NOMO-1 treated with dmso at 0.1 percent for 144 hours (cell line): ENCODE measurements around the gene PCGF2.
"Not testable (repeated sequence)": the region's sequence is repeated elsewhere in the genome, so short reads cannot be mapped to it uniquely, and the experiment has no call there.

Source experiments
- DNase-seq: peaks from one replicate; lab custom pipeline; 2025; ENCODE audit not compliant: unreplicated experiment; lab: John Stamatoyannopoulos, UW

Gene PCGF2

GRCh38 chr17:38738007-38738662 lies 10.0 kb downstream of the PCGF2 start:
- DNase-seq, result no peak

- no peak for DNase-seq
Measured at GRCh38 chr17:38735161-38735997, 12.8 kb downstream of the PCGF2 start.

GRCh38 chr17:38733982-38734973 lies 13.9 kb downstream of the PCGF2 start:
- DNase-seq, result no peak

GRCh38 chr17:38733282-38733981 lies 14.7 kb downstream of the PCGF2 start:
- no peak for DNase-seq

GRCh38 chr17:38732376-38733281 lies 15.5 kb downstream of the PCGF2 start:
- no peak for DNase-seq

GRCh38 chr17:38731526-38732294 lies 16.4 kb downstream of the PCGF2 start:
- DNase-seq, result no peak

- no peak for DNase-seq
Measured at GRCh38 chr17:38730526-38731379, 17.4 kb downstream of the PCGF2 start.

- peak; percentile 84 for DNase-seq
Measured at GRCh38 chr17:38729886-38730525, 18.1 kb downstream of the PCGF2 start, which contains the start of gene CISD3. CISD3 (plus strand) TSS chr17:38730341; CDS start chr17:38730359, 18 bp downstream.

GRCh38 chr17:38729368-38729885 lies 18.7 kb downstream of the PCGF2 start:
- no peak for DNase-seq

GRCh38 chr17:38728290-38728831 lies 19.8 kb downstream of the PCGF2 start:
- peak; percentile 55 for DNase-seq

GRCh38 chr17:38727736-38728135 lies 20.4 kb downstream of the PCGF2 start:
- no peak for DNase-seq

- not testable (repeated sequence) for DNase-seq
Measured at GRCh38 chr17:38726145-38726544, 22.0 kb downstream of the PCGF2 start.

- no peak for DNase-seq
Measured at GRCh38 chr17:38725066-38725465, 23.1 kb downstream of the PCGF2 start.

- no peak for DNase-seq
Measured at GRCh38 chr17:38724337-38724988, 23.7 kb downstream of the PCGF2 start.

GRCh38 chr17:38721802-38722201 lies 26.3 kb downstream of the PCGF2 start:
- DNase-seq, result no peak

GRCh38 chr17:38720941-38721340 lies 27.2 kb downstream of the PCGF2 start:
- no peak for DNase-seq
